Measurements from ENCODE around the gene SUMO3. TPM values are rescaled to one million over a fixed set of nuclear protein-coding genes. Genes with fewer than 3 reads are reported as not detected.

SUMO3 gene
- total and polyA plus RNA-seq, 8 donors = 14.0 to 29.1 (median 21.7) TPM

DNA sequence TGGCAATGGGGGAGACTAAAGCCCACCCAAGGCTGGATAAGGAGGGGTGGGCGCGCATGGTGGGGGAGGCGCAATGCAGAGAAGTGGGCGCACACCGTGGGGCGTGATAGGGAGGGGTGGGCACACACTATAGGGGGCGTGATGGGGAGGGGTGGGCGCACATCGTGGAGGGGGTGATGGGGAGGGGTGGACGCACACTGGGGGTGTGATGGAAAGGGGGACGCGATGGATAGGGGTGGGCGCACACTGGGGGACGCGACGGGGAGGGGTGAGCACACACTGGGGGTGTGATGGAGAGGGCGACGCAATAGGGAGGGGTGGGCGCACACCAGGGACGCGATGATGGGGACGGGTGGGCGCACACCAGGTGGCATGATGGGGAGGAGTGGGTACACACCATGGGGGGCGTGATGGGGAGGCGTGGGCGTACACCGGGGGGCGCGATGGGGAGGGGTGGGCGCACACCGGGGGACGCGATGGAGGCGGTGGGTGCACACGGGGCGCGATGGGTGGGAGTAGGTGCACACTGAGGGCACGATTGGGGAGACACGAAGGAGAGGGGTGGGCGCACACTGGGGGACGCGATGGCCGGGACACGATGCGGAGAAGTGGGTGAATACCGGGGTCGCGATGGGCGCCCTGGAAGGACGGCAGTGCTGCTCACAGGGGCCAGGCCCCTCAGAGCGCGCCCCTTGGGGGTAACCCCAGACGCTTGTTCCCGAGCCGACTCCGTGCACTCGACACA is 929 bp downstream of the SUMO3 start:
- intact Hi-C loops (cut with DNase I) = no loop called here
- DNase-seq = peak in 5 of 6 donors; percentile 28 to 68 (median 38)
- no peak overlapping the region for H3K27ac ChIP-seq
- no peaks in the 10 kb centered on the region for H3K4me1 ChIP-seq
- no peak for TF ChIP-seq CTCF (IDR thresholded peaks at IDR 0.05)
- H3K27me3 ChIP-seq = no peaks in the 10 kb centered on the region
- 61 to 71% methylated on average over 45 to 57 of the region's 57 CpGs for WGBS, 2 donors
- FAIRE-seq = no peak
- no peak for ATAC-seq
- no peaks in the 10 kb centered on the region for H3K9me3 ChIP-seq
- no peaks in the 10 kb centered on the region for H3K36me3 ChIP-seq
- H3K4me3 ChIP-seq = peak overlapping the region; percentile 51 to 84 (median 80)

DNA sequence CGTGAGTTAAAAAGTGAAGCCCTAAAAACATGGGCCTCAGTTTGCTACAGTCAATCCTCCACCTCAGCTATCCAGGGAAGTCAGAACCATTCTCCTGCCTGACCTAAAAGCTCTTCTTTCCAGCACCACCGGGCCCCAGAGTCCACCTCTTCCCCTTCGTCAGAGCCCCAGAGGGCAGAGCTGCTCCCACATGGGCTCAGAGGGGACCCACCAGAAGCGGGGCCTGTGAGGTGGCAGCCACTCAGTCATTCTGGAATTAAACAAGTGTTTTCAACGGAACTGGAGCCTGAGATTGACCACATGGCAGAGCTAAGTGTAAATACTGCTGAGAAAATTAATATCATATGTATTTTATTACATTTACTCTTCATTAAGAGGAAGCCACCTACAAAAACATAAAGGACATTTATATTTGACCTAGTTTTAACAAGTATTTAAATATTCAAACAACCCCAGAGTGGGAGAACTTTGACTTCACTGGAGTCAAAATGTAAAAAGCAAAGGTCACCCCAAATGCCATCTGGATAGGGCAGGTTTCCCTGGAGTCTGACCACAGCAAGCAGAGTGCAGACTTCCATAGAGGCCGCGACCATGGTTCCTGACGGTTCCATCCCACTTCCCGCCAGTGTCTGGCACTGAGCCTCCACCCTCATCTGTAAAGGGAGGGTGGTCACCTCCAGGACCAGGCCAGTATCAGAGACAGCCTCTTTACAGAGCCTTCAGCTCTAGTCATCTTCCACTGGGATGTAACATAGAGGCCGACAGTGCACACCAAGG is 1.8 kb downstream of the SUMO3 start:
- Histone ChIP-seq H3K9me3 (no peaks in the 10 kb centered on the region), H3K4me3 (no peak overlapping the region), H3K27ac (no peak overlapping the region), H3K36me3 (no peaks in the 10 kb centered on the region), H3K27me3 (no peaks in the 10 kb centered on the region), H3K4me1 (no peaks in the 10 kb centered on the region)
- no peak for ATAC-seq
- FAIRE-seq = no peak
- intact Hi-C loops (cut with DNase I) = no loop called here
- TF ChIP-seq CTCF (IDR thresholded peaks at IDR 0.05) = no peak
- peak in 2 of 6 donors; percentile 31 to 36 for DNase-seq
- WGBS, 2 donors = 67 to 68% methylated on average over 10 of the region's 10 CpGs

DNA sequence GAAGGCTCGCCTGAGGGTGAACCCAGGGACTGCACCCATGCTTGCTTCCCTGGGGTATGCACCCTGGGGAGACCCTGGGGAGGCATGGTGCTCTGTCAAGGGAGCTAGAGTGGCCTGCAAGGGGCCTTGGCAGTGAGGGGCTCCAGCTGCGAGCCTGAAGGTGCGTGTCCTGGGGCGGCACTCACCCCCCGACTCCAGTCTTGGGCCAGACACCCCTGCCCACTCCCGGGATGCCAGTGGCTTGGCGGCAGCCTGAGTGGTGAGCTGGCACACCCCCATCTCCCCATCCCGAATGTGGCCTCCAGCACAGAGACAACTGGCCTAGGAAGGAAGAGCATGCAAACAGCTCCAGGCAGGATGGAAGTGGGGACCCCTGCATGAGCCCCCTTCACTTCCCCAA is 2.6 kb downstream of the SUMO3 start:
- ATAC-seq (no peak), DNase-seq (peak in 1 of 6 donors; percentile 63), FAIRE-seq (no peak)
- WGBS, 2 donors = 87 to 91% methylated on average over 6 to 8 of the region's 8 CpGs
- Histone ChIP-seq H3K27ac (no peak overlapping the region), H3K4me1 (no peaks in the 10 kb centered on the region), H3K36me3 (no peaks in the 10 kb centered on the region), H3K9me3 (no peaks in the 10 kb centered on the region), H3K4me3 (no peak overlapping the region), H3K27me3 (no peaks in the 10 kb centered on the region)
- intact Hi-C loops (cut with DNase I) = no loop called here
- TF ChIP-seq CTCF (IDR thresholded peaks at IDR 0.05) = no peak

- TF ChIP-seq CTCF (IDR thresholded peaks at IDR 0.05) = no peak
- H3K27me3 ChIP-seq = no peaks in the 10 kb centered on the region
- no peaks in the 10 kb centered on the region for H3K36me3 ChIP-seq
- FAIRE-seq (no peak), DNase-seq (no peak), ATAC-seq (no peak)
- H3K9me3 ChIP-seq = no peaks in the 10 kb centered on the region
- no peaks in the 10 kb centered on the region for H3K4me1 ChIP-seq
- intact Hi-C loops (cut with DNase I) = no loop called here
- H3K27ac ChIP-seq = no peak overlapping the region
- 77 to 88% methylated on average over 11 of the region's 11 CpGs for WGBS, 2 donors
- H3K4me3 ChIP-seq = no peak overlapping the region
Measured at GRCh38 chr21:44814498-44815023, 3.3 kb downstream of the SUMO3 start.
